ENCODE measurements around the gene CES2.
A peak's percentile ranks its signal among the peaks of the same experiment; 100 is the strongest.
"Not testable (repeated sequence)": the region's sequence is repeated elsewhere in the genome, so short reads cannot be mapped to it uniquely, and the experiment has no call there.

CES2 gene

GRCh38 chr16:66932076-66932475, 3.2 kb upstream of the CES2 start:
- H2BK5ac ChIP-seq (ENCODE audit: low read length), result no peak overlapping the region
- H3K4me1 ChIP-seq (ENCODE audit: control insufficient read depth in 2 of 2, insufficient read depth in 1 of 2, low read depth in 1 of 2, low read length in 2 of 2), result peaks cover 9 to 17% of the 10 kb centered on the region in 2 donors
- H3K4me2 ChIP-seq (ENCODE audit: insufficient read depth, low read length, poor library complexity, severe bottlenecking), result no peak overlapping the region
- no peak overlapping the region for H2BK120ac ChIP-seq (ENCODE audit: low read depth, low read length)
- no peak overlapping the region for H2AK5ac ChIP-seq (ENCODE audit: low read depth, low read length)
- DNase-seq (ENCODE audit: low spot score), result no peak
- peaks cover 2 to 24% of the 10 kb centered on the region in 2 donors for H3K36me3 ChIP-seq (replicated peaks in 1 of 2; ENCODE audit: control insufficient read depth in 2 of 2, insufficient read depth in 2 of 2, low read length in 2 of 2)
- no CpG with 5 or more reads among the region's 4 CpGs for WGBS, 2 donors (ENCODE audit: extremely low coverage in 2 of 2, insufficient read length in 2 of 2, insufficient replicate concordance in 1 of 2)
- no peak overlapping the region for H3K14ac ChIP-seq (ENCODE audit: low read length)
- H3K27ac ChIP-seq (replicated peaks; ENCODE audit: low read length), result no peak overlapping the region
- no peaks in the 10 kb centered on the region for H3K9me3 ChIP-seq (replicated peaks in 1 of 2; ENCODE audit: control insufficient read depth in 2 of 2, insufficient read depth in 1 of 2, low read depth in 1 of 2, low read length in 2 of 2)
- H2BK15ac ChIP-seq (ENCODE audit: low read length), result no peak overlapping the region
- H3K27me3 ChIP-seq (ENCODE audit: control insufficient read depth in 3 of 3, insufficient read depth in 3 of 3, low read depth in 1 of 3, low read length in 3 of 3), result no peaks in the 10 kb centered on the region
- H4K8ac ChIP-seq (ENCODE audit: low read depth, low read length), result no peak overlapping the region
- no peak overlapping the region for H4K91ac ChIP-seq (ENCODE audit: low read depth, low read length, poor library complexity)
- no peak overlapping the region for H3K9ac ChIP-seq (ENCODE audit: low read depth, low read length, poor library complexity)
- peak overlapping the region in 1 of 2 donors; percentile 99 for H3K4me3 ChIP-seq (ENCODE audit: low read length in 2 of 2)
- H2AFZ ChIP-seq (ENCODE audit: low read length), result no peak overlapping the region
- H3K4ac ChIP-seq (ENCODE audit: low read length), result no peak overlapping the region
- no peak overlapping the region for H3K23ac ChIP-seq (ENCODE audit: low read depth, low read length, poor library complexity)
- peaks cover 16% of the 10 kb centered on the region for H3K79me1 ChIP-seq (ENCODE audit: low read depth, low read length)
- H3K18ac ChIP-seq (ENCODE audit: low read length), result no peak overlapping the region
- H2BK12ac ChIP-seq (ENCODE audit: low read length), result no peak overlapping the region

GRCh38 chr16:66933776-66934137, 1.6 kb upstream of the CES2 start:
- no peaks in the 10 kb centered on the region for H3K9me3 ChIP-seq (replicated peaks in 1 of 2; ENCODE audit: control insufficient read depth in 2 of 2, insufficient read depth in 1 of 2, low read depth in 1 of 2, low read length in 2 of 2)
- peaks cover 16% of the 10 kb centered on the region for H3K79me1 ChIP-seq (ENCODE audit: low read depth, low read length)
- H3K4me1 ChIP-seq (ENCODE audit: control insufficient read depth in 2 of 2, insufficient read depth in 1 of 2, low read depth in 1 of 2, low read length in 2 of 2), result peaks cover 9% of the 10 kb centered on the region in 2 donors
- H3K4me3 ChIP-seq (ENCODE audit: low read length in 2 of 2), result peak overlapping the region; percentile 90 to 99
- H2BK5ac ChIP-seq (ENCODE audit: low read length), result peak overlapping the region; percentile 70
- no CpG with 5 or more reads among the region's 12 CpGs for WGBS, 2 donors (ENCODE audit: extremely low coverage in 2 of 2, insufficient read length in 2 of 2, insufficient replicate concordance in 1 of 2)
- H4K91ac ChIP-seq (ENCODE audit: low read depth, low read length, poor library complexity), result no peak overlapping the region
- no peak overlapping the region for H4K8ac ChIP-seq (ENCODE audit: low read depth, low read length)
- no peak overlapping the region for H3K14ac ChIP-seq (ENCODE audit: low read length)
- H3K9ac ChIP-seq (ENCODE audit: low read depth, low read length, poor library complexity), result peak overlapping the region; percentile 99
- H2AK5ac ChIP-seq (ENCODE audit: low read depth, low read length), result peak overlapping the region; percentile 48
- H2AFZ ChIP-seq (ENCODE audit: low read length), result peak overlapping the region; percentile 94
- peak overlapping the region; percentile 98 for H3K23ac ChIP-seq (ENCODE audit: low read depth, low read length, poor library complexity)
- H2BK12ac ChIP-seq (ENCODE audit: low read length), result no peak overlapping the region
- no peak for DNase-seq (ENCODE audit: low spot score)
- H3K27me3 ChIP-seq (ENCODE audit: control insufficient read depth in 3 of 3, insufficient read depth in 3 of 3, low read depth in 1 of 3, low read length in 3 of 3), result no peaks in the 10 kb centered on the region
- H3K4me2 ChIP-seq (ENCODE audit: insufficient read depth, low read length, poor library complexity, severe bottlenecking), result peak overlapping the region; percentile 78
- H2BK15ac ChIP-seq (ENCODE audit: low read length), result no peak overlapping the region
- H3K18ac ChIP-seq (ENCODE audit: low read length), result peak overlapping the region; percentile 94
- no peak overlapping the region for H3K4ac ChIP-seq (ENCODE audit: low read length)
- H2BK120ac ChIP-seq (ENCODE audit: low read depth, low read length), result no peak overlapping the region
- no peak overlapping the region for H3K27ac ChIP-seq (replicated peaks; ENCODE audit: low read length)
- H3K36me3 ChIP-seq (replicated peaks in 1 of 2; ENCODE audit: control insufficient read depth in 2 of 2, insufficient read depth in 2 of 2, low read length in 2 of 2), result peaks cover 4 to 41% of the 10 kb centered on the region in 2 donors

DNA sequence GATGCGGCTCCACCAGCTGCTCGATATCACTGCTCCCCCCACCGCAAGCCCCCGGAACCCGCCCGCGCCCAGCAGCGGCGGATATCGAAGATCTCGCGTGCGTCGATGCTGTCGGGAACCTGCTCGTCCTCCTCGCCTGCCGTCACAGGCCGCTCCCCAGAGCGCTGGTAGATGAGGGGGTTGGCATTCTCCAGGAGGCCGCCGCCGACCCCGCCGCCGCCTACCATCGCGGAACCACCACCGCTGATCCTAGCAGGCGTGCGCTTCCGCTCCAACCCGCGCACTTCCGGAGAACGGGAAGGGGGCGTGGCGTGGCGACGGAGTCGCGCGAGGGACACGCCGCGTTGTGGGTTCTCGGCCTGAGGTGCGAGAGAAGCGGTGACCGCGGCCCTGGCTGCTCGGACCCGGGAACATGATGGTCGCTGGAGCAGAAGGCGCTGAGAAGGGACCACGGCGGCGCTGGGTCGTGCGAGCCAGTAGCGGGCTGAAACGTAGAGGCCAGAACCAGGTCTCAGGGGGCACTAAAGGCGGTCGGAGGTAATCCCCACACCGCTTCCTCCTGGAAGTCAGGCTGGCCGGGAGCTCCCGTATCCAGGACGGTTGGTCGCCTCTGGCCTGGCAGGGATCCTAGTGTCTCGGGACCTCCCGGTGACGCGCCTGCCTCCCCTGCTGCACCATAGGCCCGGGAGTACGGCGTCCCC, 1.0 kb upstream of the CES2 start, which contains the start of gene CIAO2B:
Gene CIAO2B, minus strand, starts transcription at position 265 of the 701 bp plus-strand sequence. Its CDS starts 38 bp downstream, at position 227.
- no CpG with 5 or more reads among the region's 76 CpGs for WGBS, 2 donors (ENCODE audit: extremely low coverage in 2 of 2, insufficient read length in 2 of 2, insufficient replicate concordance in 1 of 2)
- H3K36me3 ChIP-seq (replicated peaks in 1 of 2; ENCODE audit: control insufficient read depth in 2 of 2, insufficient read depth in 2 of 2, low read length in 2 of 2), result peaks cover 6 to 46% of the 10 kb centered on the region in 2 donors
- H3K18ac ChIP-seq (ENCODE audit: low read length), result peak within 1 kb of the TSS; percentile 99
- H3K79me1 ChIP-seq (ENCODE audit: low read depth, low read length), result peaks cover 16% of the 10 kb centered on the region
- peak within 1 kb of the TSS; percentile 94 for H2AFZ ChIP-seq (ENCODE audit: low read length)
- H4K91ac ChIP-seq (ENCODE audit: low read depth, low read length, poor library complexity), result no peak within 1 kb of the TSS
- H3K4me2 ChIP-seq (ENCODE audit: insufficient read depth, low read length, poor library complexity, severe bottlenecking), result peak within 1 kb of the TSS; percentile 78
- no peak within 1 kb of the TSS for H2BK120ac ChIP-seq (ENCODE audit: low read depth, low read length)
- peaks cover 9% of the 10 kb centered on the region in 2 donors for H3K4me1 ChIP-seq (ENCODE audit: control insufficient read depth in 2 of 2, insufficient read depth in 1 of 2, low read depth in 1 of 2, low read length in 2 of 2)
- no peak within 1 kb of the TSS for H3K27ac ChIP-seq (replicated peaks; ENCODE audit: low read length)
- peak within 1 kb of the TSS; percentile 99 for H3K9ac ChIP-seq (ENCODE audit: low read depth, low read length, poor library complexity)
- H3K4me3 ChIP-seq (ENCODE audit: low read length in 2 of 2), result peak within 1 kb of the TSS; percentile 90 to 99
- H2AK5ac ChIP-seq (ENCODE audit: low read depth, low read length), result peak within 1 kb of the TSS; percentile 77
- peak within 1 kb of the TSS; percentile 98 for H3K23ac ChIP-seq (ENCODE audit: low read depth, low read length, poor library complexity)
- peak within 1 kb of the TSS; percentile 12 for H3K14ac ChIP-seq (ENCODE audit: low read length)
- peak; percentile 63 for DNase-seq (ENCODE audit: low spot score)
- H2BK15ac ChIP-seq (ENCODE audit: low read length), result no peak within 1 kb of the TSS
- no peak within 1 kb of the TSS for H2BK12ac ChIP-seq (ENCODE audit: low read length)
- H4K8ac ChIP-seq (ENCODE audit: low read depth, low read length), result peak within 1 kb of the TSS; percentile 70
- no peaks in the 10 kb centered on the region for H3K27me3 ChIP-seq (ENCODE audit: control insufficient read depth in 3 of 3, insufficient read depth in 3 of 3, low read depth in 1 of 3, low read length in 3 of 3)
- no peaks in the 10 kb centered on the region for H3K9me3 ChIP-seq (replicated peaks in 1 of 2; ENCODE audit: control insufficient read depth in 2 of 2, insufficient read depth in 1 of 2, low read depth in 1 of 2, low read length in 2 of 2)
- peak within 1 kb of the TSS; percentile 70 for H2BK5ac ChIP-seq (ENCODE audit: low read length)
- no peak within 1 kb of the TSS for H3K4ac ChIP-seq (ENCODE audit: low read length)

- WGBS, 2 donors (ENCODE audit: extremely low coverage in 2 of 2, insufficient read length in 2 of 2, insufficient replicate concordance in 1 of 2), result no CpG with 5 or more reads among the region's 24 CpGs
These were observed 440 bp upstream of the CES2 start for GRCh38 chr16:66934839-66935313.

More at GRCh38 chr16:66934839-66935313, 440 bp upstream of the CES2 start:
- not testable (repeated sequence) for H3K4me1 ChIP-seq (ENCODE audit: control insufficient read depth in 2 of 2, insufficient read depth in 1 of 2, low read depth in 1 of 2, low read length in 2 of 2); H3K27me3 ChIP-seq (ENCODE audit: control insufficient read depth in 3 of 3, insufficient read depth in 3 of 3, low read depth in 1 of 3, low read length in 3 of 3); H3K4ac ChIP-seq (ENCODE audit: low read length); H2BK120ac ChIP-seq (ENCODE audit: low read depth, low read length); H2BK12ac ChIP-seq (ENCODE audit: low read length); DNase-seq (ENCODE audit: low spot score); H3K9me3 ChIP-seq (replicated peaks in 1 of 2; ENCODE audit: control insufficient read depth in 2 of 2, insufficient read depth in 1 of 2, low read depth in 1 of 2, low read length in 2 of 2); H4K91ac ChIP-seq (ENCODE audit: low read depth, low read length, poor library complexity); H4K8ac ChIP-seq (ENCODE audit: low read depth, low read length); H3K27ac ChIP-seq (replicated peaks; ENCODE audit: low read length); H2BK15ac ChIP-seq (ENCODE audit: low read length)
- Histone ChIP-seq H3K4me2 (ENCODE audit: insufficient read depth, low read length, poor library complexity, severe bottlenecking) (peak overlapping the region; percentile 78), H2AFZ (ENCODE audit: low read length) (peak overlapping the region; percentile 94), H3K18ac (ENCODE audit: low read length) (peak overlapping the region; percentile 99), H3K36me3 (replicated peaks in 1 of 2; ENCODE audit: control insufficient read depth in 2 of 2, insufficient read depth in 2 of 2, low read length in 2 of 2) (peaks cover 7 to 52% of the 10 kb centered on the region in 2 donors), H3K23ac (ENCODE audit: low read depth, low read length, poor library complexity) (peak overlapping the region; percentile 98), H2BK5ac (ENCODE audit: low read length) (peak overlapping the region; percentile 70), H3K9ac (ENCODE audit: low read depth, low read length, poor library complexity) (peak overlapping the region; percentile 99), H3K79me1 (ENCODE audit: low read depth, low read length) (peaks cover 16% of the 10 kb centered on the region), H3K14ac (ENCODE audit: low read length) (peak overlapping the region; percentile 12), H2AK5ac (ENCODE audit: low read depth, low read length) (peak overlapping the region; percentile 77), H3K4me3 (ENCODE audit: low read length in 2 of 2) (peak overlapping the region; percentile 90 to 99)
